HG02884 (cell line): ENCODE results near the gene MUC22.
"Not testable (repeated sequence)": the region's sequence is repeated elsewhere in the genome, so short reads cannot be mapped to it uniquely, and the experiment has no call there.

Experiments used
- ATAC-seq: cut with Tn5 transposase; IDR thresholded peaks from one replicate; pipeline ENCODE4 v1.9.1; 2021; ENCODE audit warnings: mild to moderate bottlenecking, moderate library complexity; ENCODE audit not compliant: unreplicated experiment

The MUC22 gene

GRCh38 chr6:31010393-31011060 lies at the start of gene MUC22:
MUC22 (plus strand) TSS chr6:31010474; CDS start chr6:31010707, 233 bp downstream.
- no peak for ATAC-seq

- no peak for ATAC-seq
These were observed 49.2 kb upstream of the MUC22 start for GRCh38 chr6:30960907-30961673.

GRCh38 chr6:30962716-30963115 lies 47.6 kb upstream of the MUC22 start:
- ATAC-seq: no peak

- no peak for ATAC-seq
These were observed 46.6 kb upstream of the MUC22 start for GRCh38 chr6:30963641-30964040.

GRCh38 chr6:30964075-30964474 lies 46.2 kb upstream of the MUC22 start:
- no peak for ATAC-seq

GRCh38 chr6:30965140-30965601 lies 45.1 kb upstream of the MUC22 start:
- no peak for ATAC-seq

- no peak for ATAC-seq
These were observed 44.1 kb upstream of the MUC22 start for GRCh38 chr6:30966154-30966553.

- not testable (repeated sequence) for ATAC-seq
These were observed 41.1 kb upstream of the MUC22 start for GRCh38 chr6:30969171-30969570.

- no peak for ATAC-seq
These were observed 39.3 kb upstream of the MUC22 start for GRCh38 chr6:30970946-30971345.

- ATAC-seq: no peak
These were observed 37.5 kb upstream of the MUC22 start for GRCh38 chr6:30972816-30973215.

- no peak for ATAC-seq
These were observed 35.6 kb upstream of the MUC22 start for GRCh38 chr6:30974490-30975252.

- no peak for ATAC-seq
These were observed 31.1 kb upstream of the MUC22 start for GRCh38 chr6:30979141-30979540.

GRCh38 chr6:30979690-30980089 lies 30.6 kb upstream of the MUC22 start:
- no peak for ATAC-seq

GRCh38 chr6:30981942-30982772 lies 28.1 kb upstream of the MUC22 start:
- ATAC-seq: no peak

- ATAC-seq: no peak
These were observed 26.8 kb upstream of the MUC22 start, which contains the start of gene MUC21 for GRCh38 chr6:30983439-30983838. MUC21 (plus strand) TSS chr6:30983718; CDS start chr6:30983959, 241 bp downstream.

GRCh38 chr6:30985490-30985889 lies 24.8 kb upstream of the MUC22 start:
- no peak for ATAC-seq

- ATAC-seq: no peak
These were observed 23.0 kb upstream of the MUC22 start for GRCh38 chr6:30987304-30987703.

GRCh38 chr6:30988209-30988825 lies 22.0 kb upstream of the MUC22 start:
- no peak for ATAC-seq

- no peak for ATAC-seq
These were observed 19.7 kb upstream of the MUC22 start for GRCh38 chr6:30990422-30991086.

- no peak for ATAC-seq
These were observed 18.4 kb upstream of the MUC22 start for GRCh38 chr6:30991891-30992290.
